Mesendoderm (in vitro differentiated cells): Measurements from ENCODE around the gene STK40.

Source experiments
- DNase-seq: peaks from one replicate; pipeline ENCODE4 v3.0.0; 2013
- H2AK5ac ChIP-seq: 2 replicates; pipeline ENCODE4 v1.6.1; 2013; ENCODE audit warnings: low read length, inconsistent platforms
- H2BK120ac ChIP-seq: 2 replicates; pipeline ENCODE4 v1.6.1; 2013; ENCODE audit warnings: low read depth, mild to moderate bottlenecking, low read length, moderate library complexity, mixed read lengths
- H2BK15ac ChIP-seq: replicated peaks from 2 replicates; pipeline ENCODE4 v1.6.1; 2013; ENCODE audit warnings: low read depth, mild to moderate bottlenecking, moderate library complexity
- H2BK5ac ChIP-seq: 2 replicates; pipeline ENCODE4 v1.6.1; 2013; ENCODE audit warnings: low read length, inconsistent platforms
- H3K18ac ChIP-seq: 2 replicates; pipeline ENCODE4 v1.6.1; 2013; ENCODE audit warnings: mild to moderate bottlenecking, low read length, mixed read lengths
- H3K23ac ChIP-seq: one replicate; pipeline ENCODE4 v1.6.1; 2013; ENCODE audit warnings: low read length
- H3K27ac ChIP-seq: 2 replicates; pipeline ENCODE4 v1.5.1; 2013; ENCODE audit warnings: low read depth, mild to moderate bottlenecking, inconsistent platforms, low read length, moderate library complexity
- H3K27me3 ChIP-seq: 2 replicates; pipeline ENCODE4 v1.6.1; 2013; ENCODE audit warnings: low read length, control low read depth, mild to moderate bottlenecking, inconsistent platforms; ENCODE audit not compliant: insufficient read depth, poor library complexity
- H3K36me3 ChIP-seq: 2 replicates; pipeline ENCODE4 v1.6.1; 2013; ENCODE audit warnings: low read length, inconsistent platforms; ENCODE audit not compliant: control insufficient read depth, insufficient read depth
- H3K4ac ChIP-seq: one replicate; pipeline ENCODE4 v1.6.1; 2013; ENCODE audit warnings: low read depth, mild to moderate bottlenecking, low read length, moderate library complexity
- H3K4me1 ChIP-seq: 2 replicates; pipeline ENCODE4 v1.6.1; 2013; ENCODE audit warnings: low read depth, low read length, inconsistent platforms; ENCODE audit not compliant: control insufficient read depth
- H3K4me2 ChIP-seq: 2 replicates; pipeline ENCODE4 v1.6.1; 2013; ENCODE audit warnings: low read length
- H3K4me3 ChIP-seq: 2 replicates; pipeline ENCODE4 v1.5.1; 2013; ENCODE audit warnings: mild to moderate bottlenecking, low read length
- H3K56ac ChIP-seq: one replicate; pipeline ENCODE4 v1.6.1; 2013; ENCODE audit warnings: low read length
- H3K79me1 ChIP-seq: 2 replicates; pipeline ENCODE4 v1.6.1; 2013; ENCODE audit warnings: low read length, inconsistent platforms
- H3K79me2 ChIP-seq: 2 replicates; pipeline ENCODE4 v1.6.1; 2013; ENCODE audit warnings: mild to moderate bottlenecking, low read length; ENCODE audit not compliant: control insufficient read depth, insufficient read depth
- H3K9ac ChIP-seq: 2 replicates; pipeline ENCODE4 v1.6.1; 2013; ENCODE audit warnings: low read length, inconsistent platforms
- H4K5ac ChIP-seq: one replicate; pipeline ENCODE4 v1.6.1; 2013; ENCODE audit warnings: low read length
- H4K8ac ChIP-seq: one replicate; pipeline ENCODE4 v1.6.1; 2013; ENCODE audit warnings: low read depth, mild to moderate bottlenecking, control low read depth, low read length, moderate library complexity
- WGBS: extraction: QIAGEN DNeasy Blood & Tissue Kit; methylation state at CpG from one replicate; pipeline ENCODE4 v1.1.7; 2013; ENCODE audit warnings: low lambda C conversion rate, missing lambda C conversion rate; ENCODE audit not compliant: insufficient coverage; ENCODE audit errors: extremely low coverage; 5-methylcytosine and 5-hydroxymethylcytosine counted together

The STK40 gene

DNA sequence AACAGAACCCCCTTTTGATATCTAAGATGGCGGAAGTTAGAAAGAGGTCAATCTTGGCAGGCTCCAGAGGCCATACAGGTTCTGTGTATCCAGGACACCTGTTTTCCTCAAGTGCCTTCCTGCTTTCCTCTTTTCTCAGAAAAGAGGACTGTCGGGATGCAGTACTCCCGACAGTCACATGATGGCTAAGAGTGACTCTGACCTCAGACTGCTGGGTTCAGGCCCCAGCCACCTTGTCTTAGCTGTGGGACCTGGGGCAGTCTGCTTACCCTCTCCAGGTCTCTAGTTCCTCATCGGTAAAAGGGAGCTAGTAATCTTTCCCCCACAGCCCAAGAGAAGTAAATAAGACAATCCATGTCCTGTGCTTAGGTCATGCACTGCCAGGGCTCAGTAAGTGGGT lies 29.9 kb downstream of the STK40 start:
- H3K4ac ChIP-seq, result no peak overlapping the region
- no peak overlapping the region for H2AK5ac ChIP-seq
- peaks cover 2% of the 10 kb centered on the region for H3K79me1 ChIP-seq
- no peak overlapping the region for H2BK5ac ChIP-seq
- peaks cover 20% of the 10 kb centered on the region for H3K36me3 ChIP-seq
- H3K23ac ChIP-seq, result no peak overlapping the region
- H3K4me1 ChIP-seq, result no peaks in the 10 kb centered on the region
- no peaks in the 10 kb centered on the region for H3K79me2 ChIP-seq
- H4K5ac ChIP-seq, result no peak overlapping the region
- no peak overlapping the region for H3K4me2 ChIP-seq
- no peaks in the 10 kb centered on the region for H3K27me3 ChIP-seq
- no peak overlapping the region for H4K8ac ChIP-seq
- no peak overlapping the region for H2BK120ac ChIP-seq
- DNase-seq, result peak; percentile 36
- H3K27ac ChIP-seq, result no peak overlapping the region
- no peak overlapping the region for H3K18ac ChIP-seq
- H3K56ac ChIP-seq, result no peak overlapping the region
- no CpG with 5 or more reads among the region's 4 CpGs for WGBS
- no peak overlapping the region for H3K4me3 ChIP-seq
- H3K9ac ChIP-seq, result no peak overlapping the region
- H2BK15ac ChIP-seq, result no peak overlapping the region

DNA sequence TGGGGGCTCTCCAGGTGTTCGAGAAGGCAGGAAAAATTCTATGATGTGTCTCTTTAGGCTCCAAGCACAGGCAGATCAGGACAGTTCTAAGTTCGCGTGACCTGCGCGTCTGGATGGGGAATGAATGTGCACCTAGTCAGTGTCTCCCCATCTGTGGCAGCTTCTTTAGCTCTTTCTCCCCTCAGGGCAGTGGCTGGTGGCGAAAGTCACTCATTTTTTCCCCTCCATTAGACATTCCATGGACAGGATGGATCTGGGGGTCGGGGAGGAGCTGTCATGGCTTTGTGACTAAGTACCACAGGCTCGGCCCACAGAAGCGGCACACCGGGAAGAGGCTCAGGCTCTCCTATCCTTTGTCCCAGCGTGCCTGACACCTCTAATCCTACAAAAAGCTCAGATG lies 31.2 kb downstream of the STK40 start:
- Histone ChIP-seq H3K9ac (no peak overlapping the region), H3K18ac (no peak overlapping the region), H3K56ac (no peak overlapping the region), H3K4me3 (no peak overlapping the region), H3K79me1 (no peaks in the 10 kb centered on the region), H2BK5ac (no peak overlapping the region), H4K5ac (no peak overlapping the region), H3K27me3 (no peaks in the 10 kb centered on the region), H3K4me1 (no peaks in the 10 kb centered on the region), H3K4me2 (no peak overlapping the region), H2BK120ac (no peak overlapping the region), H2BK15ac (no peak overlapping the region), H3K79me2 (no peaks in the 10 kb centered on the region), H4K8ac (no peak overlapping the region), H3K4ac (no peak overlapping the region), H3K27ac (no peak overlapping the region), H2AK5ac (no peak overlapping the region), H3K36me3 (peaks cover 17% of the 10 kb centered on the region), H3K23ac (no peak overlapping the region)
- DNase-seq, result no peak
- no CpG with 5 or more reads among the region's 11 CpGs for WGBS

DNA sequence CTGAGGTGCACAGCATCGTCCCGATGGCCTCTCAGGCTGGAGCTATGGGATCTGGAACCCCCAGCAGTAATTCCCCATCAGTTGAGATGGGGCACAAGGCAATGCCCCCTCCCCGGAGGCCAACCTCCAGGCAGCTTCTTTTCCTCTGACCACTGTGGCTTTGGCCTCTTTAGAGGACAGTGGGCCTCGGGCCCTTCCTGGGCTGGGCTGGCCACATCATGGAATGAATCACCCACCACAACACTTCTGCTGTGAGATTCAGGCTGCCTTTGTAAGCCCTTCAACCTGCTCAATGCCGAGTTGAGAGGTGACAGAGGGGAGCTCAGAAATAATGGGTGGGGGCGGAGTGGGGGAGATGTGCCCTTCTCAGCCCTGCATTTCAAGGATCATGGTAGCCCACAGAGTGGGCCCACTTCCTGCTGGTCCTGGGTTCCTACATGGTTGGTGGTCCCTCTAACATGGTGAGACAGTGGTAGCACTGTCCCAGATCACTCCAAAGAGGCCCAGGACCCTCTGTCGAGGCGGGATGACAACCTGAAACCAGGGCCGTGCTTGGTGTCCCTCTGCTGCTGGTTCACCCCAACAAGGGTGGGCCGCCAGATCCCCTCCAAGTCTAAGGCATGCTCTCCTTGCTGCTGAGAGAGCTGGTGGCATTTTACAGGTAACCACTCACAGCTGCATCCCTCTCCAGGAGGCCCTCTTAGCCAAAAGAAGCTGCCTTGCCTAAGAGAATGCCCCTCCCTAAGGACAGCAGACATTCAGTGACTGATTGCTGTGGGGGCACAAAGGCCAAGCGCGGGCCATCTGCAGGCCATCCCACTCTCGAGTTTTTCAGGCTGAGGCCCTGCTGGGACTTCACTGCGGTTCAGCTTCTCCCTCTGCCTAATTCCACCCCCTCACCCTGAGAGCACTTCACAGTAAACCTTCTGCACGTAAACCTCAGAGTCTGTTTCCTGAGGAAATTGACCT lies 32.5 kb downstream of the STK40 start:
- no peak overlapping the region for H3K4me3 ChIP-seq
- H3K27ac ChIP-seq, result no peak overlapping the region

DNA sequence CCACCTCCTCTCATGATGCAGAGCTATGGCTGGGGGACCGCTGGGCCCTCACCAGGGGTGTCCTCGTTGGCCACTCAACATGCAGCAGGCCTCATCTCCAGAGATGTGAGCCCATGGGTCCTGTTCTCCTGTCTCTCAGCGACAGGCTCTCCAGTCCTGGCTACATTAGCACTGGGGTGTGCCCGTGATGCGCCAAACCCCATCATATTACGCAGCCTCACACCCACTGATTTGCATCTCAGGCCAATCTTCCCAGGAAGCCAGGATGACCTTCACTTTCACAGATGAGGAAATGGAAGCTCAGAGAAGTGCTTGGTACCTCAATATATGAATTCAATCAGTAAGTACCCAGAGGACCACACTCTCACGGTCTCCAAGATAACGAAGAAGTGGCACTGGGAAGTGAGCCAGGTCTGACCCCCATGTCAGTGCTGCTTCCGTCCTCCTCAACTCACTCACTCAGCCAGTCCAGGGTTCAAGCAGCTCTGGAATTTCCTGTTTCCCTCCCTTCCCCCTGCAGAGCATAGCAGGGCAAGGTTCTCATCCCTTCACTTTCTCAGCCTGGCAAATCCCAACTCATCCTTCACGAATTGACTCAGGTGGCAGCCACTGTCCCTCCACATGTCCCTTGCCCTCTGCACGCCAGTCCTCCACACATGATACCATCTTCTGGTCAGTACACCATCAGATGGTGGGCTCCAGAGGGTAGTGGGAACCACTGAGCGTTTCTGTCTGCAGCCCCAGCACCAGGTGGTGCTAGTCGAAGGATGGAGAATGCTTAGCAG lies 33.4 kb downstream of the STK40 start:
- no peak overlapping the region for H2BK120ac ChIP-seq
- H3K4me2 ChIP-seq, result no peak overlapping the region
- WGBS, result no CpG with 5 or more reads among the region's 13 CpGs
- no peak overlapping the region for H3K4ac ChIP-seq
- H3K4me1 ChIP-seq, result no peaks in the 10 kb centered on the region
- no peaks in the 10 kb centered on the region for H3K27me3 ChIP-seq
- no peak overlapping the region for H2BK5ac ChIP-seq
- DNase-seq, result peak; percentile 34
- H3K9ac ChIP-seq, result no peak overlapping the region
- H3K27ac ChIP-seq, result no peak overlapping the region
- H3K36me3 ChIP-seq, result peaks cover 17% of the 10 kb centered on the region
- peak overlapping the region; percentile 2 for H3K56ac ChIP-seq
- H2AK5ac ChIP-seq, result no peak overlapping the region
- H4K8ac ChIP-seq, result no peak overlapping the region
- H3K79me2 ChIP-seq, result no peaks in the 10 kb centered on the region
- H3K79me1 ChIP-seq, result no peaks in the 10 kb centered on the region
- H4K5ac ChIP-seq, result no peak overlapping the region
- no peak overlapping the region for H3K23ac ChIP-seq
- H3K18ac ChIP-seq, result no peak overlapping the region
- H2BK15ac ChIP-seq, result no peak overlapping the region
- H3K4me3 ChIP-seq, result no peak overlapping the region

More for the DNA sequence above, 32.5 kb downstream of the STK40 start:
- WGBS, result no CpG with 5 or more reads among the region's 15 CpGs
- H3K79me2 ChIP-seq, result no peaks in the 10 kb centered on the region
- H3K4me1 ChIP-seq, result no peaks in the 10 kb centered on the region
- no peak overlapping the region for H2BK15ac ChIP-seq
- no peaks in the 10 kb centered on the region for H3K27me3 ChIP-seq
- no peak overlapping the region for H3K56ac ChIP-seq
- H3K9ac ChIP-seq, result no peak overlapping the region
- no peak overlapping the region for H2BK5ac ChIP-seq
- H3K36me3 ChIP-seq, result peaks cover 18% of the 10 kb centered on the region
- H3K23ac ChIP-seq, result no peak overlapping the region
- H2BK120ac ChIP-seq, result no peak overlapping the region
- H3K4me2 ChIP-seq, result no peak overlapping the region
- H4K5ac ChIP-seq, result no peak overlapping the region
- H3K18ac ChIP-seq, result no peak overlapping the region
- H4K8ac ChIP-seq, result no peak overlapping the region
- H3K79me1 ChIP-seq, result no peaks in the 10 kb centered on the region
- H2AK5ac ChIP-seq, result no peak overlapping the region
- H3K4ac ChIP-seq, result no peak overlapping the region
- no peak for DNase-seq

DNA sequence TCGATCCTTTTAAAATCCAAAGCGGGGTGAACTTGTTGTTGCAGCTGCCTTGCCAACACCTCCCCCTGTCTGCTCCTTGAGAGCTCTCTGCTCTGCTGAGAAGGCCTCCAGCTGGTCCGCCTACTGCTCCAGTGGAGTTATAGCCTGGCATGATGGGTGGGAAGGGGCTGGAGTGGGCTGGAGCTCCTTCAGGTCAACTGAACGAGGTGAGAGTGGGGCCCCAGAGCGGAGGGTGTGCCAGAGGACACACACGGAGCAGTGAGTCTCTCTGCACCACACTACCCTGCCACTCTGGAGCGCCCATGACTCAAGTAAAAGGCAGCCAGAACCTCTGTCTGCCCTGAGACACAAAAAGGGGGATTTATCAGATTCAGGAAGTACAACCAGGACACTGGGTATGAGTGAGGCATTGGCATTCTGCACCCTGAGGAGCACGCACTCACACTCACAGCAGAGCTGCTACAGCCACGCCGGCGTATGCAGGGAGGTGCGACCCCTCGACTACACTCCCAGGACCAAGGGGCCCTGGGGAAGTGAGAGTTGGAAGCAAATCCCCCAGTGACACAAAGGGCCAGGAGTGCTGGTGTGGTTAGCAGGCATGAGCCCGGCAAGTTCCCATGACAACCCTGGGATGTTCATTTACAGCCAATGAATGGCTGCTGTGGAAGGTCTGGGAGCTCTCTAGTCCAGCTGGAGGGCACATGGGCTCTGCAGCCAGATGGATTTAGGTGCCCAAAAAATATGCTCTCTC lies 34.3 kb downstream of the STK40 start:
- H3K4me3 ChIP-seq, result no peak overlapping the region

More for the DNA sequence above, 34.3 kb downstream of the STK40 start:
- H4K5ac ChIP-seq, result no peak overlapping the region
- H2BK120ac ChIP-seq, result no peak overlapping the region
- H3K18ac ChIP-seq, result no peak overlapping the region
- H3K56ac ChIP-seq, result no peak overlapping the region
- H3K27ac ChIP-seq, result no peak overlapping the region
- no peak overlapping the region for H2AK5ac ChIP-seq
- no peaks in the 10 kb centered on the region for H3K27me3 ChIP-seq
- no peak overlapping the region for H2BK15ac ChIP-seq
- H3K4me2 ChIP-seq, result no peak overlapping the region
- peak; percentile 49 for DNase-seq
- no peaks in the 10 kb centered on the region for H3K79me2 ChIP-seq
- no peaks in the 10 kb centered on the region for H3K4me1 ChIP-seq
- no peak overlapping the region for H3K23ac ChIP-seq
- H4K8ac ChIP-seq, result no peak overlapping the region
- no peak overlapping the region for H2BK5ac ChIP-seq
- H3K36me3 ChIP-seq, result peaks cover 17% of the 10 kb centered on the region
- no peak overlapping the region for H3K9ac ChIP-seq
- H3K79me1 ChIP-seq, result no peaks in the 10 kb centered on the region
- H3K4ac ChIP-seq, result no peak overlapping the region
- WGBS, result no CpG with 5 or more reads among the region's 14 CpGs
